RWPE2 (cell line): ENCODE results near the gene UBE3D.
"Not testable (repeated sequence)": the region's sequence is repeated elsewhere in the genome, so short reads cannot be mapped to it uniquely, and the experiment has no call there.

Experiments used
- ATAC-seq: fragments of 200-7000 bp; cut with Tn5 transposase; 3 replicates; pipeline ENCODE4 v1.9.1; 2021; ENCODE audit warnings: low read depth
- DNase-seq: peaks from one replicate; pipeline ENCODE4 v3.0.0-alpha.2; 2020; ENCODE audit warnings: low spot score
- H3K27ac ChIP-seq: fragments of 450-650 bp; 2 replicates; pipeline ENCODE4 v1.5.1; 2017; ENCODE audit warnings: mild to moderate bottlenecking; ENCODE audit not compliant: poor library complexity, severe bottlenecking
- H3K27me3 ChIP-seq: fragments of 250-450 bp; sonication (Bioruptor Pico); 2 replicates; pipeline ENCODE4 v1.5.1; 2021; ENCODE audit warnings: mild to moderate bottlenecking, moderate library complexity; ENCODE audit not compliant: insufficient read depth, poor library complexity, severe bottlenecking
- H3K36me3 ChIP-seq: fragments of 250-450 bp; sonication (Bioruptor Pico); 2 replicates; pipeline ENCODE4 v1.5.1; 2020; ENCODE audit warnings: low read depth, mild to moderate bottlenecking, moderate library complexity
- H3K4me1 ChIP-seq: fragments of 250-450 bp; sonication (Bioruptor Pico); 2 replicates; pipeline ENCODE4 v1.5.1; 2021; ENCODE audit warnings: mild to moderate bottlenecking, moderate library complexity; ENCODE audit not compliant: insufficient read depth, poor library complexity, severe bottlenecking
- H3K4me3 ChIP-seq: fragments of 250-450 bp; sonication (Bioruptor Pico); 2 replicates; pipeline ENCODE4 v1.5.1; 2021; ENCODE audit warnings: mild to moderate bottlenecking, moderate library complexity; ENCODE audit not compliant: severe bottlenecking
- H3K9me3 ChIP-seq: fragments of 250-450 bp; sonication (Bioruptor Pico); 2 replicates; pipeline ENCODE4 v1.5.1; 2021; ENCODE audit warnings: mild to moderate bottlenecking, moderate library complexity; ENCODE audit not compliant: severe bottlenecking
- CTCF ChIP-seq: fragments of 450-650 bp; IDR thresholded peaks from one replicate; pipeline ENCODE4 v1.5.1; 2017; ENCODE audit warnings: mild to moderate bottlenecking, moderate library complexity; ENCODE audit not compliant: poor library complexity, severe bottlenecking

The UBE3D gene

DNA sequence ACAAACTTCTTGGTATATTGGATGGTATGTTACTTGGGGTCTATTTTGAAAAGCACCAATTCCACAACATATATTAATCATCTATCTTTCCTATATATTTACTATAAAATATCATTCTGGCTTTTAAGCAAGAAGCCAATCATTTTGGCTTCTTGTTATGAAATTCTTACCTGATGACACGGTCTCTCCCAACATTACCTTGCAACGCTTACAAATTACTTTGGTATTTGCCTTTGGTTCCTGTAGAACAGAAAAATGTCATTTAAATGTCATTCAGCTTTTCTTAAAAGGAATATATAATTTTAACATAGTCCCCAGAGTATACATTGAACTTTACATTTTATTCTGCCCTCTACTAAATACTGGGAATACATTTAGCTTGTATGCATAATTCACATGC is 27.4 kb downstream of the UBE3D start:
- H3K27me3 ChIP-seq: no peaks in the 10 kb centered on the region
- H3K4me3 ChIP-seq: no peak overlapping the region
- no peak for DNase-seq
- peak; percentile 45; the same call in 1 of the 3 replicates for ATAC-seq
- TF ChIP-seq CTCF: no peak
- no peak overlapping the region for H3K27ac ChIP-seq
- no peaks in the 10 kb centered on the region for H3K9me3 ChIP-seq
- no peaks in the 10 kb centered on the region; the same call in 1 of the 2 replicates for H3K36me3 ChIP-seq
- peaks cover 9% of the 10 kb centered on the region for H3K4me1 ChIP-seq

- no peak for ATAC-seq
- Histone ChIP-seq H3K4me1 (no peaks in the 10 kb centered on the region), H3K27me3 (no peaks in the 10 kb centered on the region), H3K9me3 (no peaks in the 10 kb centered on the region), H3K4me3 (no peak overlapping the region), H3K36me3 (peaks cover 3% of the 10 kb centered on the region; the same call in 1 of the 2 replicates), H3K27ac (no peak overlapping the region)
- no peak for TF ChIP-seq CTCF
- DNase-seq: no peak
Measured at GRCh38 chr6:83031689-83032088, 34.0 kb downstream of the UBE3D start.

GRCh38 chr6:83019741-83020140 is 45.9 kb downstream of the UBE3D start:
- Histone ChIP-seq H3K36me3 (peaks cover 13% of the 10 kb centered on the region), H3K9me3 (no peaks in the 10 kb centered on the region), H3K27ac (no peak overlapping the region), H3K4me1 (no peaks in the 10 kb centered on the region), H3K4me3 (no peak overlapping the region), H3K27me3 (no peaks in the 10 kb centered on the region)
- no peak for ATAC-seq
- no peak for DNase-seq
- no peak for TF ChIP-seq CTCF

DNA sequence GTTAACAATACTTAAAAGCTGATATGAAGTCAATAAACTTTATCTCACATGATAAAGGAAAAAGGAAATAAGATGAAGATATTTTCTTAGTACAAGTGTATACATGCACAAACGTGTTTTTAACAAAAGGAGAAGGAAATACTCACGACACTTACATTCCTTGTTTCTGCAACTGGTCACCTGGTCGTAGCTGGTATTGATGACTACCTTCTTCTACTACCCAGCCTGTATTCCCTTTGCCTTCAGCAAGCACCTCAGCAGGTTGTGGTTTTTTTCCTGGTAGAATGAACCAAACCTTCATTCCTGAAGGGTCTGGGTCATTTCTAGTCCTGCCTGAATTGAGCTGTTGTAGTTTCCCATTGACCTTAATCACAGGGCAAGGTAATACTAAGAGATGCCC is 54.5 kb downstream of the UBE3D start:
- H3K27ac ChIP-seq, DNase-seq, H3K4me3 ChIP-seq, H3K4me1 ChIP-seq, H3K36me3 ChIP-seq, H3K9me3 ChIP-seq, H3K27me3 ChIP-seq, ATAC-seq: not testable (repeated sequence)

GRCh38 chr6:83008626-83009025 is 57.0 kb downstream of the UBE3D start:
- no peak for DNase-seq
- no peak for TF ChIP-seq CTCF
- H3K4me3 ChIP-seq: no peak overlapping the region
- H3K9me3 ChIP-seq: no peaks in the 10 kb centered on the region
- no peaks in the 10 kb centered on the region for H3K27me3 ChIP-seq
- H3K36me3 ChIP-seq: no peaks in the 10 kb centered on the region
- H3K27ac ChIP-seq: no peak overlapping the region
- no peaks in the 10 kb centered on the region for H3K4me1 ChIP-seq
- no peak for ATAC-seq
